IMR-90 (cell line): Measurements from ENCODE around the gene PRB3. TPM values are rescaled to one million over a fixed set of nuclear protein-coding genes. Genes with fewer than 3 reads are reported as not detected.
A peak's percentile ranks its signal among the peaks of the same experiment; 100 is the strongest.

Experiments used
- ATAC-seq: fragments of 200-7000 bp; cut with Tn5 transposase; 2 replicates; pipeline ENCODE4 v1.9.1; 2020; ENCODE audit warnings: low read depth, mild to moderate bottlenecking, moderate library complexity
- BruUV-seq: library from RNA; stranded (reverse); fragments of 400-500 nt; replicated peaks from 2 replicates; lab custom pipeline; 2021; lab: Mats Ljungman, UMichigan
- CTCF ChIA-PET: fragments of 300-600 bp; formaldehyde crosslinking; extraction: SDS; loops from one replicate; lab custom pipeline; 2021; ENCODE audit warnings: antibody characterized with exemption; lab: Yijun Ruan, JAX
- POLR2A ChIA-PET: fragments of 300-600 bp; sonication (Branson Sonifier 250); formaldehyde crosslinking; loops from one replicate; lab custom pipeline; 2022; ENCODE audit warnings: antibody characterized with exemption; ENCODE audit not compliant: unreplicated experiment; lab: Charles Lee
- DNase-seq: peaks from one replicate; pipeline ENCODE4 v3.0.0; 2013
- H2AFZ ChIP-seq: replicated peaks from 2 replicates; pipeline ENCODE3; 2013; ENCODE audit warnings: low read length, mild to moderate bottlenecking; ENCODE audit not compliant: poor library complexity
- H2AK5ac ChIP-seq: 2 replicates; pipeline ENCODE4 v1.6.1; 2013; ENCODE audit warnings: low read depth, low read length, inconsistent platforms
- H2AK9ac ChIP-seq: replicated peaks from 2 replicates; pipeline ENCODE3; 2013; ENCODE audit warnings: mild to moderate bottlenecking, low read depth, low read length, moderate library complexity; ENCODE audit not compliant: poor library complexity
- H2BK120ac ChIP-seq: 2 replicates; pipeline ENCODE4 v1.6.1; 2013; ENCODE audit warnings: low read depth, low read length, inconsistent platforms
- H2BK15ac ChIP-seq: 3 replicates; pipeline ENCODE4 v1.6.1; 2013; ENCODE audit warnings: low read depth, low read length, inconsistent platforms
- H2BK20ac ChIP-seq: 2 replicates; pipeline ENCODE4 v1.6.1; 2013; ENCODE audit warnings: low read depth, mild to moderate bottlenecking, inconsistent platforms, low read length, moderate library complexity
- H2BK5ac ChIP-seq: 2 replicates; pipeline ENCODE4 v1.6.1; 2013; ENCODE audit warnings: mild to moderate bottlenecking, low read depth, low read length, inconsistent platforms; ENCODE audit not compliant: poor library complexity, severe bottlenecking
- H3K14ac ChIP-seq: replicated peaks from 2 replicates; pipeline ENCODE4 v1.6.1; 2013; ENCODE audit warnings: low read depth, low read length, inconsistent platforms
- H3K18ac ChIP-seq: 2 replicates; pipeline ENCODE4 v1.6.1; 2013; ENCODE audit warnings: low read depth, low read length, control low read depth
- H3K23ac ChIP-seq: 2 replicates; pipeline ENCODE4 v1.6.1; 2013; ENCODE audit warnings: low read depth, low read length, inconsistent platforms
- H3K27ac ChIP-seq: 2 replicates; pipeline ENCODE4 v1.5.1; 2013; ENCODE audit warnings: mild to moderate bottlenecking, control low read depth, low read length; ENCODE audit not compliant: insufficient read depth
- H3K27me3 ChIP-seq: 2 replicates; pipeline ENCODE4 v1.6.1; 2013; ENCODE audit warnings: low read length; ENCODE audit not compliant: control insufficient read depth, insufficient read depth
- H3K36me3 ChIP-seq: 2 replicates; pipeline ENCODE4 v1.6.1; 2013; ENCODE audit warnings: low read length, mixed read lengths; ENCODE audit not compliant: control insufficient read depth, insufficient read depth
- H3K4ac ChIP-seq: 2 replicates; pipeline ENCODE4 v1.6.1; 2013; ENCODE audit warnings: low read depth, low read length, inconsistent platforms
- H3K4me1 ChIP-seq: 2 replicates; pipeline ENCODE4 v1.6.1; 2013; ENCODE audit warnings: low read length, mixed read lengths; ENCODE audit not compliant: control insufficient read depth, insufficient read depth
- H3K4me2 ChIP-seq: 2 replicates; pipeline ENCODE4 v1.6.1; 2013; ENCODE audit warnings: low read depth, mild to moderate bottlenecking, control low read depth, low read length, moderate library complexity
- H3K4me3 ChIP-seq: 2 replicates; pipeline ENCODE4 v1.5.1; 2013; ENCODE audit warnings: low read depth, mild to moderate bottlenecking, control low read depth, low read length, moderate library complexity; ENCODE audit not compliant: insufficient read depth
- H3K56ac ChIP-seq: 2 replicates; pipeline ENCODE4 v1.6.1; 2013; ENCODE audit warnings: low read length, inconsistent platforms; ENCODE audit not compliant: insufficient read depth; ENCODE audit errors: extremely low read depth
- H3K79me1 ChIP-seq, 2 experiments: 2 replicates each; pipeline ENCODE4 v1.6.1; 2013; ENCODE audit warnings: low read length in 2 of 2, inconsistent platforms in 1 of 2, low read depth in 1 of 2
- H3K9ac ChIP-seq: 2 replicates; pipeline ENCODE4 v1.6.1; 2013; ENCODE audit warnings: low read depth, low read length, control low read depth
- H3K9me1 ChIP-seq: 2 replicates; pipeline ENCODE4 v1.6.1; 2013; ENCODE audit warnings: low read length, inconsistent platforms; ENCODE audit not compliant: insufficient read depth
- H3K9me3 ChIP-seq: 2 replicates; pipeline ENCODE4 v1.6.1; 2013; ENCODE audit warnings: low read length; ENCODE audit not compliant: control insufficient read depth, insufficient read depth
- H4K20me1 ChIP-seq: 2 replicates; pipeline ENCODE4 v1.6.1; 2013; ENCODE audit warnings: low read length, inconsistent platforms; ENCODE audit not compliant: insufficient read depth
- H4K5ac ChIP-seq: 2 replicates; pipeline ENCODE4 v1.6.1; 2013; ENCODE audit warnings: mild to moderate bottlenecking, low read depth, low read length, control low read depth
- H4K8ac ChIP-seq, 2 experiments: 2 replicates each; pipeline ENCODE4 v1.6.1; 2013; ENCODE audit warnings: low read depth in 2 of 2, low read length in 2 of 2, control low read depth in 1 of 2, inconsistent platforms in 1 of 2
- H4K91ac ChIP-seq: 2 replicates; pipeline ENCODE4 v1.6.1; 2013; ENCODE audit warnings: low read depth, low read length, inconsistent platforms; ENCODE audit not compliant: insufficient read depth
- MAFK ChIP-seq: IDR thresholded peaks from 2 replicates; pipeline ENCODE4 v1.6.1; 2012; ENCODE audit warnings: low read depth, low read length, improper control_type of control experiment
- NFE2L2 ChIP-seq: fragments of 150-350 bp; IDR thresholded peaks from 2 replicates; pipeline ENCODE4 v1.6.1; 2016; ENCODE audit warnings: low read depth, mild to moderate bottlenecking, low read length
- POLR2A ChIP-seq: IDR thresholded peaks from 2 replicates; pipeline ENCODE4 v1.6.1; 2012; ENCODE audit warnings: mild to moderate bottlenecking, low read depth, low read length
- RAD21 ChIP-seq: IDR thresholded peaks from 2 replicates; pipeline ENCODE4 v1.6.1; 2012; ENCODE audit warnings: low read length, improper control_type of control experiment
- RFX5 ChIP-seq: IDR thresholded peaks from 2 replicates; pipeline ENCODE4 v1.8.0; 2012; ENCODE audit warnings: low read depth, mild to moderate bottlenecking, low read length, moderate library complexity
- SMC3 ChIP-seq: fragments of 150-350 bp; IDR thresholded peaks from 2 replicates; pipeline ENCODE4 v1.6.1; 2016; ENCODE audit warnings: low read depth, mild to moderate bottlenecking, antibody characterized with exemption, low read length, moderate library complexity
- WGBS, 2 experiments: methylation state at CpG; one replicate each; pipeline versions ENCODE4 v1.1.5 to v1.1.7; 2013; ENCODE audit warnings: missing lambda C conversion rate in 2 of 2; ENCODE audit not compliant: insufficient read length in 1 of 2; ENCODE audit errors: extremely low coverage in 2 of 2; 5-methylcytosine and 5-hydroxymethylcytosine counted together
- dilution Hi-C: fragments of 300-500 bp; cut with HindIII; formaldehyde crosslinking; loops from one replicate; pipeline ENCODE4 v1.14.3; 2018; ENCODE audit warnings: low sequenced_read_pairs; ENCODE audit not compliant: unreplicated experiment
- in situ Hi-C: fragments of 300-500 bp; cut with MboI; formaldehyde crosslinking; loops from 3 replicates; pipeline ENCODE4 v1.14.3; 2019; ENCODE audit warnings: low sequenced_read_pairs, inconsistent platforms, mixed read lengths
- intact Hi-C: fragments of 100-400 bp; cut with micrococcal nuclease; formaldehyde crosslinking; loops from 2 replicates; pipeline ENCODE4 v1.10.0; 2022
- polyA plus RNA-seq, 3 experiments: library from polyadenylated mRNA; depleted of rRNA; stranded (reverse); fragments of >200 nt; gene quantifications; 2 replicates each; pipeline ENCODE4 v1.2.3, GENCODE V29; 2012; ENCODE audit warnings: low replicate concordance in 1 of 3
- total RNA-seq: library from RNA; depleted of rRNA; stranded (reverse); fragments of >200 nt; gene quantifications from 2 replicates; pipeline ENCODE4 v1.2.3, GENCODE V29; 2012
- TF ChIP-seq, protein P1 (sequence below): conservative IDR thresholded peaks from 2 replicates; pipeline ENCODE4 v1.5.1; 2012; ENCODE audit warnings: mild to moderate bottlenecking, low read depth, low read length, improper control_type of control experiment
- TF ChIP-seq, protein P2 (sequence below): fragments of 150-350 bp; IDR thresholded peaks from 2 replicates; pipeline ENCODE4 v1.6.1; 2017; ENCODE audit warnings: mild to moderate bottlenecking, antibody characterized with exemption, low read length, low read depth
- TF ChIP-seq, protein P3 (sequence below): fragments of 150-350 bp; IDR thresholded peaks from 2 replicates; pipeline ENCODE4 v1.6.1; 2016; ENCODE audit warnings: low read depth, mild to moderate bottlenecking, low read length, moderate library complexity, borderline replicate concordance

PRB3 gene
- total and polyA plus RNA-seq, 2 of the 4 experiments (the other 2 are of a cell fraction), result not detected

DNA sequence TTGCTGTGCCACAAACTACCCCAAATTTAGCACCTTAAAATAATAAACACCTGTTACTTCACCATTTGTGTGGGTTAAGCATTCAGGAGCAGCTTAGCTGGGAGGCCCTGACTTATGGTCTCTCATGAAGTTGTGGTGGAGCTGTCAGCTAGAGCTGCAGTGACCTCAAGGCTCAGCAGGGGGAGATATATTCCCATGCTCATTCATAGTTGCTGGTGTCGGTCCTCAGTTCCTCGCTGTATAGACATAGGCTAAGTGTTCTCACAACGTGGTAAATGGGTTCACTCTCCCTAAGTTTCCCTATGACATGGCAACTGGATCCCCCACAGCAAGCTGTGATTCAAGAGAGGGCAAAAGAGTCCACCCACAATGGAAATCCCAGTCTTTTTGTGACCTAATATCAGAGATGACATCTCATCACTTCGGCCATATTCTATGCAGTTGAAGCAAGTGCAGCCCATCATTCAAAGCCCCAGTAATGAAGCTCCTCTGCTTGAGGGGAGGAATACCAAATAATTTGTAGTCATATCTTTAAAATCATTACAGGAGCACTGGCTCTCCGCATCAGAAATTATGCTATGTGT is 41.1 kb downstream of the PRB3 start:
- no peaks in the 10 kb centered on the region for H3K4me1 ChIP-seq
- H3K27ac ChIP-seq, result no peak overlapping the region
- no peak overlapping the region for H3K4ac ChIP-seq
- ChIA-PET POLR2A (no interaction called here), CTCF (interaction anchor here (0.6 to 2.9 kb wide), 6 partner anchors 29 to 683 kb away, joined by 3 to 7 read pairs (median 4); no protein-coding TSS in a partner anchor)
- no peak overlapping the region for H4K5ac ChIP-seq
- dilution Hi-C loops (no loop called here), in situ Hi-C loops (loop anchor here (10.0 to 25.0 kb wide), 2 partner anchors 134 to 256 kb away; no protein-coding TSS in a partner anchor), intact Hi-C loops (loop anchor here (1.0 kb wide), 1 partner anchor 258 kb away; no protein-coding TSS in a partner anchor)
- TF ChIP-seq RAD21, result peak; percentile 57
- no peak for TF ChIP-seq POLR2A
- TF ChIP-seq SMC3, result peak; percentile 47
- TF ChIP-seq, protein P1, sequence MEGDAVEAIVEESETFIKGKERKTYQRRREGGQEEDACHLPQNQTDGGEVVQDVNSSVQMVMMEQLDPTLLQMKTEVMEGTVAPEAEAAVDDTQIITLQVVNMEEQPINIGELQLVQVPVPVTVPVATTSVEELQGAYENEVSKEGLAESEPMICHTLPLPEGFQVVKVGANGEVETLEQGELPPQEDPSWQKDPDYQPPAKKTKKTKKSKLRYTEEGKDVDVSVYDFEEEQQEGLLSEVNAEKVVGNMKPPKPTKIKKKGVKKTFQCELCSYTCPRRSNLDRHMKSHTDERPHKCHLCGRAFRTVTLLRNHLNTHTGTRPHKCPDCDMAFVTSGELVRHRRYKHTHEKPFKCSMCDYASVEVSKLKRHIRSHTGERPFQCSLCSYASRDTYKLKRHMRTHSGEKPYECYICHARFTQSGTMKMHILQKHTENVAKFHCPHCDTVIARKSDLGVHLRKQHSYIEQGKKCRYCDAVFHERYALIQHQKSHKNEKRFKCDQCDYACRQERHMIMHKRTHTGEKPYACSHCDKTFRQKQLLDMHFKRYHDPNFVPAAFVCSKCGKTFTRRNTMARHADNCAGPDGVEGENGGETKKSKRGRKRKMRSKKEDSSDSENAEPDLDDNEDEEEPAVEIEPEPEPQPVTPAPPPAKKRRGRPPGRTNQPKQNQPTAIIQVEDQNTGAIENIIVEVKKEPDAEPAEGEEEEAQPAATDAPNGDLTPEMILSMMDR, result peak; percentile 58
- no peak for TF ChIP-seq NFE2L2
- TF ChIP-seq, protein P2, sequence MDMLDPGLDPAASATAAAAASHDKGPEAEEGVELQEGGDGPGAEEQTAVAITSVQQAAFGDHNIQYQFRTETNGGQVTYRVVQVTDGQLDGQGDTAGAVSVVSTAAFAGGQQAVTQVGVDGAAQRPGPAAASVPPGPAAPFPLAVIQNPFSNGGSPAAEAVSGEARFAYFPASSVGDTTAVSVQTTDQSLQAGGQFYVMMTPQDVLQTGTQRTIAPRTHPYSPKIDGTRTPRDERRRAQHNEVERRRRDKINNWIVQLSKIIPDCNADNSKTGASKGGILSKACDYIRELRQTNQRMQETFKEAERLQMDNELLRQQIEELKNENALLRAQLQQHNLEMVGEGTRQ, result no peak
- TF ChIP-seq, protein P3, sequence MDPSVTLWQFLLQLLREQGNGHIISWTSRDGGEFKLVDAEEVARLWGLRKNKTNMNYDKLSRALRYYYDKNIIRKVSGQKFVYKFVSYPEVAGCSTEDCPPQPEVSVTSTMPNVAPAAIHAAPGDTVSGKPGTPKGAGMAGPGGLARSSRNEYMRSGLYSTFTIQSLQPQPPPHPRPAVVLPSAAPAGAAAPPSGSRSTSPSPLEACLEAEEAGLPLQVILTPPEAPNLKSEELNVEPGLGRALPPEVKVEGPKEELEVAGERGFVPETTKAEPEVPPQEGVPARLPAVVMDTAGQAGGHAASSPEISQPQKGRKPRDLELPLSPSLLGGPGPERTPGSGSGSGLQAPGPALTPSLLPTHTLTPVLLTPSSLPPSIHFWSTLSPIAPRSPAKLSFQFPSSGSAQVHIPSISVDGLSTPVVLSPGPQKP, result no peak
- no peak for TF ChIP-seq RFX5
- TF ChIP-seq MAFK, result no peak
- no peaks in the 10 kb centered on the region for H3K9me1 ChIP-seq
- H2BK5ac ChIP-seq, result no peak overlapping the region
- no peaks in the 10 kb centered on the region for H3K79me1 ChIP-seq
- H3K56ac ChIP-seq, result no peak overlapping the region
- WGBS, 2 experiments, result 0% methylated on average over 1 of the region's 5 CpGs; no CpG with 5 or more reads in 1 of the 2 experiments
- no peak overlapping the region for H4K8ac ChIP-seq
- ATAC-seq (peak; percentile 96), DNase-seq (peak; percentile 30)
- H3K18ac ChIP-seq, result no peak overlapping the region
- H3K36me3 ChIP-seq, result no peaks in the 10 kb centered on the region
- H2AK9ac ChIP-seq, result no peak overlapping the region
- H2AK5ac ChIP-seq, result no peak overlapping the region
- no TSS peak for BruUV-seq
- H4K91ac ChIP-seq, result no peak overlapping the region
- H3K27me3 ChIP-seq, result peaks cover 2% of the 10 kb centered on the region; the same call in 1 of the 2 replicates
- H2BK20ac ChIP-seq, result no peak overlapping the region
- no peak overlapping the region for H2BK120ac ChIP-seq
- H3K9ac ChIP-seq, result no peak overlapping the region
- H2BK15ac ChIP-seq, result no peak overlapping the region
- H3K4me3 ChIP-seq, result no peak overlapping the region
- no peaks in the 10 kb centered on the region for H4K20me1 ChIP-seq
- no peaks in the 10 kb centered on the region for H3K9me3 ChIP-seq
- H2AFZ ChIP-seq, result peak overlapping the region; percentile 25
- no peak overlapping the region for H3K23ac ChIP-seq
- H3K4me2 ChIP-seq, result no peak overlapping the region
- no peak overlapping the region for H3K14ac ChIP-seq
